Common myeloid progenitor, CD34-positive (primary cell): ENCODE results near the gene IAH1.

Experiments used
- CTCF ChIA-PET: fragments of 350-600 bp; sonication (Branson Sonifier 250); formaldehyde crosslinking; loops from one replicate; lab custom pipeline; 2021; ENCODE audit warnings: antibody characterized with exemption; lab: Charles Lee
- POLR2A ChIA-PET: fragments of 350-600 bp; sonication (Branson Sonifier 250); formaldehyde crosslinking; loops from one replicate; lab custom pipeline; 2021; ENCODE audit warnings: antibody characterized with exemption; lab: Charles Lee
- DNase-seq, 3 donors: peaks; one replicate each; pipeline versions ENCODE4 v3.0.0 to v3.0.0-alpha.2; 2013
- H3K27ac ChIP-seq, 2 experiments: 1 replicate in 1 of 2; 2 replicates in 1 of 2; pipeline ENCODE4 v1.7.0; 2013; ENCODE audit warnings: inconsistent platforms in 2 of 2, low read length in 2 of 2, mild to moderate bottlenecking in 2 of 2, low read depth in 1 of 2, moderate library complexity in 1 of 2; ENCODE audit not compliant: severe bottlenecking in 2 of 2, insufficient read depth in 1 of 2, poor library complexity in 1 of 2
- H3K27me3 ChIP-seq, 5 experiments: replicated peaks in 2 of 5; 1 replicate in 3 of 5; 2 replicates in 2 of 5; pipeline versions ENCODE4 v1.6.1 to v1.7.0; 2013; ENCODE audit warnings: low read length in 4 of 5, mild to moderate bottlenecking in 2 of 5, moderate library complexity in 2 of 5, inconsistent platforms in 1 of 5; ENCODE audit not compliant: insufficient read depth in 5 of 5, control insufficient read depth in 4 of 5
- H3K36me3 ChIP-seq, 4 experiments: 1 replicate in 2 of 4; 2 replicates in 2 of 4; pipeline versions ENCODE4 v1.6.1 to v1.7.0; 2013; ENCODE audit warnings: low read length in 3 of 4, control low read depth in 1 of 4, mild to moderate bottlenecking in 1 of 4; ENCODE audit not compliant: control insufficient read depth in 4 of 4, insufficient read depth in 4 of 4
- H3K4me1 ChIP-seq, 4 experiments: 1 replicate in 3 of 4; 2 replicates in 1 of 4; pipeline versions ENCODE4 v1.6.1 to v1.7.1; 2013; ENCODE audit warnings: low read length in 3 of 4, mild to moderate bottlenecking in 3 of 4, control low read depth in 1 of 4, inconsistent platforms in 1 of 4, moderate library complexity in 1 of 4; ENCODE audit not compliant: control insufficient read depth in 4 of 4, insufficient read depth in 4 of 4; ENCODE audit errors: control extremely low read depth in 1 of 4
- H3K4me3 ChIP-seq, 7 experiments: 1 replicate in 4 of 7; 2 replicates in 3 of 7; pipeline versions ENCODE4 v1.5.1 to v1.7.0; 2013; ENCODE audit warnings: mild to moderate bottlenecking in 7 of 7, low read length in 6 of 7, moderate library complexity in 6 of 7, inconsistent platforms in 2 of 7, low read depth in 2 of 7, control low read depth in 1 of 7; ENCODE audit not compliant: insufficient read depth in 4 of 7, control insufficient read depth in 1 of 7; ENCODE audit errors: extremely low read depth in 1 of 7
- H3K9me3 ChIP-seq, 5 experiments: 1 replicate in 4 of 5; 2 replicates in 1 of 5; pipeline versions ENCODE4 v1.6.1 to v1.7.1; 2013; ENCODE audit warnings: low read length in 4 of 5, mild to moderate bottlenecking in 2 of 5, inconsistent platforms in 1 of 5, low read depth in 1 of 5, moderate library complexity in 1 of 5; ENCODE audit not compliant: control insufficient read depth in 4 of 5, insufficient read depth in 2 of 5; ENCODE audit errors: control extremely low read depth in 1 of 5
- WGBS: methylation state at CpG from one replicate; pipeline ENCODE4 v1.1.5; 2013; ENCODE audit not compliant: insufficient coverage; 5-methylcytosine and 5-hydroxymethylcytosine counted together

Gene IAH1

DNA sequence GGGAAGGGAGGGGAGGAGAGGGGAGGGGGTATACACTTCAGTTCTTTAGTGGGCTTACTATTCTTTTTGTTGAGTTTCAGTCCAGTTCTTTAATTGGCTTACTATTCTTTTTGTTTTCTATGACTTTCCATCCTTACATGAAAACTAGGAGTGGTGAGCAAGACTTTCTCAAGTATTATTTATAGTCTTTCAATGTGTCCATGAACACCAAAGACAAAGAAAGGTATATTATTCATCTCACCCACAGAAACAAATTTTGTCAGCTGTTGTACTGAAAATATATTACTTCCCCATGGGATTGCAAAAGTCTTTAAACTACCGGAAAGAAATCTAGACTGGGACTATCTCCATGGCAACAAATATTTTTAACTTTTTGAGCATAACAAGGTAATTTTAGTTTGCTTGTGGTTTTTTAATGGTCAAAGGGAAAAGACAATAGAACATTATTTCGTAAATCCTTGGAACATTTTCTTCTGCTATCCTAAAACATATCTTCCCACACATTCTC lies 63.7 kb downstream of the IAH1 start:
- WGBS: no CpG with 5 or more reads among the region's 2 CpGs
- DNase-seq: peak; percentile 74 to 83 (median 77)

More for the DNA sequence above, 63.7 kb downstream of the IAH1 start:
- H3K9me3 ChIP-seq: no peaks in the 10 kb centered on the region
- H3K4me1 ChIP-seq: peaks cover 11 to 46% (median 33%) of the 10 kb centered on the region in 4 experiments
- H3K36me3 ChIP-seq: peaks cover 4 to 17% (median 9%) of the 10 kb centered on the region in 4 experiments
- CTCF ChIA-PET: interaction anchor here (1.1 to 4.8 kb wide), 5 partner anchors 10 to 19 kb away, joined by 3 to 27 read pairs (median 5); partner anchors contain the start of gene ADAM17
- POLR2A ChIA-PET: interaction anchor here (0.6 to 4.9 kb wide), 2 partner anchors 17 to 26 kb away, joined by 4 to 25 read pairs; partner anchors contain the start of gene ADAM17
- no peaks in the 10 kb centered on the region for H3K27me3 ChIP-seq
- peak overlapping the region; percentile 83 to 93 for H3K27ac ChIP-seq
- H3K4me3 ChIP-seq: peak overlapping the region in 3 of 7 experiments; percentile 39 to 57 (median 48)
